Stimulated activated CD8-positive, alpha-beta memory T cell treated with anti-CD3 and anti-CD28 coated beads, Interleukin-2, amount 100 ng/mL, for 1 hour (primary cell): ENCODE measurements around the gene TUBG1.
"Not testable (repeated sequence)": the region's sequence is repeated elsewhere in the genome, so short reads cannot be mapped to it uniquely, and the experiment has no call there.

Experiments
- DNase-seq, 2 donors: peaks; one replicate each; pipeline ENCODE4 v3.0.0-alpha.2; 2020; ENCODE audit warnings: low read depth in 2 of 2

TUBG1 gene

GRCh38 chr17:42578282-42578869 is 31.1 kb upstream of the TUBG1 start:
- peak in 1 of 2 donors; percentile 43 for DNase-seq

- no peak for DNase-seq
Measured at GRCh38 chr17:42579794-42580551, 29.5 kb upstream of the TUBG1 start.

- no peak for DNase-seq
Measured at GRCh38 chr17:42581744-42582270, 27.7 kb upstream of the TUBG1 start.

- no peak for DNase-seq
Measured at GRCh38 chr17:42584880-42585279, 24.6 kb upstream of the TUBG1 start.

- DNase-seq, result no peak
Measured at GRCh38 chr17:42585353-42585752, 24.1 kb upstream of the TUBG1 start.

- DNase-seq, result no peak
Measured at GRCh38 chr17:42586514-42587230, 22.8 kb upstream of the TUBG1 start.

GRCh38 chr17:42590886-42591285 is 18.6 kb upstream of the TUBG1 start:
- DNase-seq, result no peak

- DNase-seq, result no peak
Measured at GRCh38 chr17:42591411-42591810, 18.1 kb upstream of the TUBG1 start.

- DNase-seq, result no peak
Measured at GRCh38 chr17:42596386-42596785, 13.1 kb upstream of the TUBG1 start.

- no peak for DNase-seq
Measured at GRCh38 chr17:42598905-42599304, 10.6 kb upstream of the TUBG1 start.

GRCh38 chr17:42603318-42603717 is 6.2 kb upstream of the TUBG1 start:
- no peak for DNase-seq

GRCh38 chr17:42607769-42608168 is 1.7 kb upstream of the TUBG1 start:
- no peak for DNase-seq

- DNase-seq, result no peak
Measured at GRCh38 chr17:42608305-42609181, 940 bp upstream of the TUBG1 start.

GRCh38 chr17:42609814-42610801 is 625 bp downstream of the TUBG1 start:
- not testable (repeated sequence) for DNase-seq

- DNase-seq, result no peak
Measured at GRCh38 chr17:42612013-42612412, 2.5 kb downstream of the TUBG1 start.

GRCh38 chr17:42613699-42614295 is 4.3 kb downstream of the TUBG1 start:
- DNase-seq, result no peak

- DNase-seq, result no peak
Measured at GRCh38 chr17:42617956-42618431, 8.5 kb downstream of the TUBG1 start.

GRCh38 chr17:42618442-42619150 is 9.1 kb downstream of the TUBG1 start:
- no peak for DNase-seq

GRCh38 chr17:42621987-42622386 is 12.5 kb downstream of the TUBG1 start:
- DNase-seq, result not testable (repeated sequence)
